Activated naive CD4-positive, alpha-beta T cell treated with anti-CD3 and anti-CD28 coated beads for 36 hours (primary cell): ENCODE data around the gene SEMA4D. TPM values are rescaled to one million over a fixed set of nuclear protein-coding genes. Genes with fewer than 3 reads are reported as not detected.

Source experiments
- CTCF ChIA-PET: fragments of 350-600 bp; sonication (Branson Sonifier 250); formaldehyde crosslinking; loops from one replicate; lab custom pipeline; 2021; ENCODE audit warnings: antibody characterized with exemption; lab: Charles Lee
- DNase-seq: peaks from one replicate; pipeline ENCODE4 v3.0.0-alpha.2; 2020
- H3K27ac Mint-ChIP-seq: one replicate; pipeline ENCODE4 v1.8.0; 2021; ENCODE audit warnings: mild to moderate bottlenecking, mixed read lengths
- H3K27me3 Mint-ChIP-seq: one replicate; pipeline ENCODE4 v1.8.0; 2021; ENCODE audit warnings: low read depth, mixed read lengths
- H3K36me3 Mint-ChIP-seq: one replicate; pipeline ENCODE4 v1.8.0; 2021; ENCODE audit warnings: low read depth, mixed read lengths
- H3K4me1 Mint-ChIP-seq: one replicate; pipeline ENCODE4 v1.8.0; 2021; ENCODE audit warnings: low read depth, mixed read lengths
- H3K4me3 Mint-ChIP-seq: one replicate; pipeline ENCODE4 v1.8.0; 2021; ENCODE audit warnings: mild to moderate bottlenecking, moderate library complexity, mixed read lengths
- H3K9me3 Mint-ChIP-seq: one replicate; pipeline ENCODE4 v1.8.0; 2021; ENCODE audit warnings: mixed read lengths
- intact Hi-C: fragments of 100-400 bp; cut with micrococcal nuclease; formaldehyde crosslinking; loops from one replicate; pipeline ENCODE4 v1.15.1; 2023
- total RNA-seq, 2 experiments: library from RNA; stranded (reverse); gene quantifications; one replicate each; pipeline ENCODE4 v1.2.3, GENCODE V29; 2021

SEMA4D gene
- total RNA-seq, 2 experiments from 2014 or later: 156 to 160 TPM

DNA sequence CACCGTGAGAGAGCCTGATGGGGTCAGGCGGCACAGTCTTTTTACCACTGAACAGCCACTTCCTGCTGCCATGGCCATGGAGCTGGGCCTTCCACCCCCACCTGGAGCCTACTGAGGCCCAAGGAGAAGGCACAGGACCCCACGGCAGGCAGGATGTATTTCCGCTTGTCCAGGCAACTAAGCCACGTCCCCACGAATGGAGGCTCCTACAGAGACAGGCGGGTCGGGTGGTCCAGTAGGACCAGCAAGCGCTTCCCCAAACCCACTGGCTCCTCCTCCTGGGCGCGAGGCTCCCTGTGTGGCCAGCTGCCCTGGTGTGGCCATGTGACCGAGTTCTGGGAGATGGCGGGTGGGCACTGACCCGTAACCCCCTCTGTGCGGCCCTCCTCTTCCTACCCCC, 113.1 kb downstream of the SEMA4D start:
- no peak overlapping the region for H3K4me3 Mint-ChIP-seq
- no peaks in the 10 kb centered on the region for H3K27me3 Mint-ChIP-seq
- H3K36me3 Mint-ChIP-seq: peaks cover 63% of the 10 kb centered on the region
- peak overlapping the region; percentile 36 for H3K27ac Mint-ChIP-seq
- peaks cover 42% of the 10 kb centered on the region for H3K4me1 Mint-ChIP-seq
- CTCF ChIA-PET: interaction anchor here (1.4 kb wide), 1 partner anchor 164 kb away, joined by 4 read pairs; no protein-coding TSS in a partner anchor
- intact Hi-C loops: no loop called here
- DNase-seq: no peak
- H3K9me3 Mint-ChIP-seq: no peaks in the 10 kb centered on the region

DNA sequence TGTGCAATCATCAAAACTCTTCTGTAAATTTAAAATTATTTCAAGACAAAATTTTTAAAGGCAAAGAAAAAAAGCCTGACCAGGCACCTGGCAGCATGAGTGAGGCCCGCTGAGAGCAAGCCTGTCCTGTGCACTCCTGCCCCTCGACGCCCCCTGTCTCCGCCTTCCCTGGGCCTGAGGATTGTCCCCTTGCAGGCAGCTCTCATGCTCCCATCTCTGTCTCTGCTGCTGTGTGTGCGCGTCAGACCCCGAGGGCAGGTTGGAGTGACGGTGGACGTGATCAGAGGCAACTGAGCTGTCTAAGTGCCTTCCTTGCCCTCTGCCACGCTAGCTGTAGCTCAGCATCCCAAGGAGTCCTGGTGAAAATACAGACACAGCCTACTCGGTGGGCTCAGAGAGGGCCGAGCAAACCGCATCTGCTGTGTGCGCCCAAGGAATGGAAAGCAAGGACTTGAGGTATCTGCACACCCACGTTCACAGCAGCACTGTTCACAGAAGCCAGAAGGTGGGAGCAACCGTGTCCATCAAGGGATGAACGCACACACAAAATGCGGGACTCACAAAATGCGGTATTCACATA, 114.1 kb downstream of the SEMA4D start:
- peaks cover 50% of the 10 kb centered on the region for H3K4me1 Mint-ChIP-seq
- no peak overlapping the region for H3K4me3 Mint-ChIP-seq
- intact Hi-C loops: no loop called here

DNA sequence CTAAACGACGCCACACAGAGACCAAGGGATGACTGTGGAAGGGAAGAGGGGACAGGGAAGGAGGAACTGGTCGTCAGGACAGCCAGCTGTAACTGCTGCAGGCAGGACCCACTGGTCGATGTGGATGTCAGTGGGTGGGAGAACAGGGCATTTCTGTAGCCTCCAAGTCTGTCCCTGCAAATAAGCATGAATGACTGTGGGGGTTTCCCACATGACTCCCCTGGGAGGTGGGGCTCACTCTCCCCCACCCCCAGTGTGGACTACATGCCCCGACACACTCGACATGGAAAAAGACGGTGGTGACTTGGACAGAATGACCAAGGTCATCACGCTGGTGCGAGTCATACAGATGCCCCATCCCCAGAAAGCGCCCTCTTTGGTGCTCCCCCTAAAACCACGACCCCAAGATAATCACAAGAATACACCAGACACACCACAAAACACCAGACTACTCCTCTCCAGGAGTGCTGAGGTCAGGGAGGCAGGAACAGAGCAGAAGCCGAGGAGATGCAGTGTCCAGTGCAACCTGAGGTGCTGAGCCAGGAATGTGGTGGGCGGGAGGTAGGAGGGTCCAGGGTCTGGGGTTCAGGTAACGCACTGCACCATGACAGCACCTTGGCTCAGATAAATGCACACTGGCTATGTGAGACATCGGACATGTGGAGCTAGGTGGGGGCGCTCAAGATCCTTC, 114.7 kb downstream of the SEMA4D start:
- no peaks in the 10 kb centered on the region for H3K9me3 Mint-ChIP-seq
- H3K4me1 Mint-ChIP-seq: peaks cover 52% of the 10 kb centered on the region
- no peaks in the 10 kb centered on the region for H3K27me3 Mint-ChIP-seq
- intact Hi-C loops: no loop called here
- DNase-seq: no peak
- H3K4me3 Mint-ChIP-seq: no peak overlapping the region
- H3K27ac Mint-ChIP-seq: peak overlapping the region; percentile 19
- H3K36me3 Mint-ChIP-seq: peaks cover 67% of the 10 kb centered on the region
- CTCF ChIA-PET: interaction anchor here (1.4 kb wide), 1 partner anchor 166 kb away, joined by 4 read pairs; no protein-coding TSS in a partner anchor

More for the DNA sequence above, 114.1 kb downstream of the SEMA4D start:
- no peak for DNase-seq
- H3K9me3 Mint-ChIP-seq: no peaks in the 10 kb centered on the region
- CTCF ChIA-PET: interaction anchor here (1.4 kb wide), 1 partner anchor 165 kb away, joined by 4 read pairs; no protein-coding TSS in a partner anchor
- H3K27ac Mint-ChIP-seq: no peak overlapping the region
- H3K36me3 Mint-ChIP-seq: peaks cover 65% of the 10 kb centered on the region
- no peaks in the 10 kb centered on the region for H3K27me3 Mint-ChIP-seq

DNA sequence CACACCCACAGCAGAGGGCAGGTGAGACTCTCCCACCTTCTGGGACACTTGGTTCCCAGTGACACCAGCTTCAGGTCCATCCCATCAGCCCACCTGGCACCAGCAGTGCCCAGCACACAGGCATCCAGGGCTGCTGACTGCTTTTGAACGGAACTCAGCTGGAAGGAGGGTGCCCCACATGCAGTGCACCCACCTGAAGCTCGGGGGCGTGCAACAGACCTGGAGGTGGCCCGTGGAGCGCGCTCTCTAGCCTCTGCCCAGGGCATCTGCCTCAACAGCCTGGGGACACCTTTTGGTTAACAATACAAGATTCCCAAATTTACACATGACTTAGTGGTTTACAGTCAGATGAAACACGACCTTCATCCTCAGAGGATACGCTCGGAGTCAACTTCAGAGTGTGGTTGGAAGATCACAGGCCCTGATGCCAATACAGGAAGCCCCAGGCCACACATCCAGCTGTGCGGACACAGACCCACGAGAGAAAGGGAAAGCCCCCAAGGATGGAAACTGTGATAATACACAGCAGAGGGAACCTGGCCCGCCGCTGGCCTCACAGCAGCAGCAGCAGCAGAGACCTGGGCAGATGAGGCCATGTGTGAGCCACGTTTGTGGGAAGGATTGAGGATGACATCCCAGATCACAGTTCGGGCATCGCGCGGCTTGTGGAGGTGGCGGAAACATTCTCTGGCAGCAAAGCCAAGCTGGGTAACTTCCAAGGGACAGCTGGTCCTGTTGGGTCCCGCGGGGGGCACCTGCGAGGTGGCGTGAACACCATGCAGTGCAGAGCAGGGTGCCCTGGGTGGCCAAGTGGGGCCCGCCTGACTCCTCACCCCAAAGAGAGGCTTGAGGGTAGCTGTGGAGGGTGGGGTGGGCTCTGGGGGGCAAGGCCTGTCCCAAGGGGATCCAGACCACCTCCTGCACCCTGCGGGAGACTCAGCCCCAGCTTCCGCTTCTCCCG, 115.6 kb downstream of the SEMA4D start:
- Mint-ChIP-seq H3K27ac (peak overlapping the region; percentile 81), H3K27me3 (no peaks in the 10 kb centered on the region), H3K9me3 (no peaks in the 10 kb centered on the region), H3K4me3 (no peak overlapping the region), H3K36me3 (peaks cover 67% of the 10 kb centered on the region), H3K4me1 (peaks cover 52% of the 10 kb centered on the region)
- CTCF ChIA-PET: interaction anchor here (1.4 kb wide), 1 partner anchor 166 kb away, joined by 6 read pairs; no protein-coding TSS in a partner anchor
- peak; percentile 37 for DNase-seq
- intact Hi-C loops: no loop called here

DNA sequence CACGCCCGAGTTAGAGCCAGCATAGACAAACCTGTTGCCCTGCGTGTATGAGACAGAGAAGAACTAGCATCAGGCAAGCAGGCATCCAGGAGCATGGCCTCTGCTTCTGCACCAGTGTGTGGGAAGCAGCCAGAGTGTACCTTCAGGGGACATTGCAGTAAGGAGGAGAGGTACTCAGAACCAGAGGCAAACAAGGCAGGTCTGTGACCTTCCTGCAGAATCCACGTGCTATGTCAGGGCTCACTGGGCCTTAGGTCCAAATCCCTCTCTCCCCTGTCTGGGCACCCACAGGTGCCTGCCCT, 116.7 kb downstream of the SEMA4D start:
- H3K27ac Mint-ChIP-seq: peak overlapping the region; percentile 68
- CTCF ChIA-PET: interaction anchor here (1.4 kb wide), 1 partner anchor 168 kb away, joined by 6 read pairs; no protein-coding TSS in a partner anchor
- intact Hi-C loops: no loop called here
- H3K27me3 Mint-ChIP-seq: no peaks in the 10 kb centered on the region
- no peak overlapping the region for H3K4me3 Mint-ChIP-seq
- DNase-seq: no peak
- peaks cover 70% of the 10 kb centered on the region for H3K36me3 Mint-ChIP-seq
- peaks cover 58% of the 10 kb centered on the region for H3K4me1 Mint-ChIP-seq
- no peaks in the 10 kb centered on the region for H3K9me3 Mint-ChIP-seq

DNA sequence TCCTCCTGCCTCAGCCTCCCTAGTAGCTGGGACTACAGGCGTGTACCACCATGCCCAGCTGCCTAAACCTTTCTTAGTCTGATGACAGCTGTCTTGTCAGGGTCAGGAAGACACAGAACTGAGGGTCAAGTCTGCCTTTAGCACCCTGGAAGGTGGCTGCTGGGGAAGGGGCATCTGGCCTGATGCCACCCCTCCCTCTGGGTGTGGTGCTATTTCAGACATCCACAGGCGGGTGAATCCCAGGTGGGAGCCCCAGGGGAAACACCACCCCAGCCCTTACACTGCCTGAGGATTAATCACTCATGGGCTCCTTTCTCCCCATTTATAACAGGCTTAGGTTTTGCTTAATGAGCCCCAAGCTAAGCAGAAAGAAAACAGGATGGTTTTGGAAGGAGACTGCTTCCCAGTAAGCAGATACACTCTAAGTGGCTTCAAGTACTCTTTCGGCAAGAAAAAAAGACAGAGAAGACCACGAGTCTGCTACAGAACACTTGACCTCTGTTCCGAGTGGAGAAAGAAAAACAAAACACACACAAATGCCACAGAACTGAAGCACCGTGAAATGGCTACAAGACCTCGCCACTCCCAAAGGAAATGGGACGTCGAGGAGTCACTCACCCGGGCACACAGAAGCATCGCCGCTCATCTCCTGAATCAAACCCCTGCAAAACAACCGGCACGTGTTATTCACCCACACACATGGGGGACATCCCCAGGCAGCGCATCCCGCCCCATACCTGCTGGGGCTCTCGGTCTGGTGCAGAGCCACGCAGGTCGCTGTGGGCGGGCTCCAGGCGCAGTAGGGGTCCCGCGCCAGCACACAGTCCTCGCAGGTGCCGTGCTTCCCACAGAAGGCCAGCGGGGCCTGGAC, 117.2 kb downstream of the SEMA4D start:
- Mint-ChIP-seq H3K36me3 (peaks cover 66% of the 10 kb centered on the region), H3K4me3 (no peak overlapping the region), H3K27me3 (no peaks in the 10 kb centered on the region), H3K9me3 (no peaks in the 10 kb centered on the region), H3K27ac (peak overlapping the region; percentile 68), H3K4me1 (peaks cover 62% of the 10 kb centered on the region)
- DNase-seq: no peak
- CTCF ChIA-PET: interaction anchor here (1.6 kb wide), 1 partner anchor 168 kb away, joined by 7 read pairs; no protein-coding TSS in a partner anchor
- intact Hi-C loops: no loop called here

DNA sequence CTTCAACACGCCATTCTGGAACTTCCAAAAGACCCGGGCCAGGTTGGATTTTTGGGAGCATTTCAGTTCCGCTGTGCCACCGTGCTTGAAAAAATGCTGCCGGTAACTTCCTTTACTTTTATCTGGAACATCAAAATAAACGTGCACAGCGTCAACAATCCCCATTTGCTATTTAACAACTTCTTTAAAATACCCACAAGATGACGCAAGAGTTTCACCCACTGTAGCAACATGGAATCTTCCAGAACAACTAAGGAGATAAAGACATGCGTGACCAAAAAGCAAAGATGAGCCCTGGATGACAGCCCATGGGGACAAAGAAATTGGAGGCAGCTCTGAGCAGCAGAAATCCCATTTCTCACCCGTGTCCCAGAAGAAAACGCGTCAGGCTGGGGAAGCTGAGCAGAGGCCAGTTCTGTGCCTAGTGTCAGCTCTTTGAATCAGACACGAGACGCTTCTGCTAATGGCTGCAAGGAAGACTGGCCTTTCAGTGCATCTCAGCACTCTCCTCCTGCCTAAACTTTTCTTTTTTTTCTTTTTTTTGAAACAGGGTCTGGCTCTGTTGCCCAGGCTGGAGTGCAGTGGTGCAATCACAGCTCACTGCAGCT, 118.3 kb downstream of the SEMA4D start:
- H3K27ac Mint-ChIP-seq: peak overlapping the region; percentile 68
- peaks cover 60% of the 10 kb centered on the region for H3K36me3 Mint-ChIP-seq
- no peak overlapping the region for H3K4me3 Mint-ChIP-seq
- no peaks in the 10 kb centered on the region for H3K9me3 Mint-ChIP-seq
- no peak for DNase-seq
- CTCF ChIA-PET: interaction anchor here (1.6 kb wide), 1 partner anchor 169 kb away, joined by 7 read pairs; no protein-coding TSS in a partner anchor
- H3K27me3 Mint-ChIP-seq: no peaks in the 10 kb centered on the region
- peaks cover 65% of the 10 kb centered on the region for H3K4me1 Mint-ChIP-seq
- intact Hi-C loops: no loop called here

DNA sequence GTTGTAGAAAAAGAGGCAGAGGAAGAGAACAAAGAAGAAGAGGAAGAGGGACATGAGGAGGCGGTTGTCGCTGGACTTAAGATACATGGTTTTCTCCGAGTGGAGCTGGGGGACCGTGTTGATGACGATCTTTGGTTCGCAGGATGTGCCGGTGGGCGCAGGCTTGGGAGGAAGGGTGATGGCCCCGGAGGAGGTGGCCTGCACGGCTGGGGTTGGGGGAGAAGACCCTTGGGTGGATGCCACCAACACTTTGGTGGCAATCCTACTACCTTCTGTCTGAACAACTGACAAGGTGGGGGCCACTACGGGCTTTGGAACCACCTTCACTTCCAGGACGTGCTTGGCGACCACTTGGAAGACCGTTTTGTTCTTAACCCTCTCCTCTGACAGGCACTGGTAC, 118.9 kb downstream of the SEMA4D start:
- peak overlapping the region; percentile 68 for H3K27ac Mint-ChIP-seq
- CTCF ChIA-PET: interaction anchor here (0.6 to 1.6 kb wide), 2 partner anchors 109 to 170 kb away, joined by 4 to 7 read pairs; no protein-coding TSS in a partner anchor
- H3K27me3 Mint-ChIP-seq: no peaks in the 10 kb centered on the region
- intact Hi-C loops: no loop called here
- H3K4me1 Mint-ChIP-seq: peaks cover 62% of the 10 kb centered on the region
- H3K9me3 Mint-ChIP-seq: no peaks in the 10 kb centered on the region
- H3K4me3 Mint-ChIP-seq: no peak overlapping the region
- H3K36me3 Mint-ChIP-seq: peaks cover 55% of the 10 kb centered on the region
- DNase-seq: no peak

DNA sequence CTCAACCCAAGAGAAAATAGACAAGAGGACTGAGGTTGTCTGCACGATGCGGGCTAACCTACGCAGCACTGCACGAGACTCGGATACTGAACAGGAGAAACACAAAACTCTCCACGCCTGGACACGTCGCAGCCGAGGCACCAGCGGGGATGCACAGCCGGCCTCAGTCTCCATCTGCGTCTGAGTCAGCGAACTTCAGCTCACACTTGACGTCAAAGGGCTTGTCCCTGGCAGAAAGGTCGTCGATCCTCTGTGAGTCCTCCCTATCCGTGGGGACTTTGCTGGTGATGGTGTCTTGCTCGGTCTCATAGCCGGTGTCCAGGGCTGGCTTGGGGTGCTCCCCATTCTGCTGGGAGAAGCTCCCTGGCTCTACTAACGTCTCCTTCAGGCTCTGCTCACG, 119.4 kb downstream of the SEMA4D start:
- no peak for DNase-seq
- Mint-ChIP-seq H3K36me3 (peaks cover 52% of the 10 kb centered on the region), H3K4me3 (no peak overlapping the region), H3K9me3 (no peaks in the 10 kb centered on the region), H3K27ac (peak overlapping the region; percentile 68), H3K27me3 (no peaks in the 10 kb centered on the region), H3K4me1 (peaks cover 58% of the 10 kb centered on the region)
- CTCF ChIA-PET: interaction anchor here (0.6 kb wide), 1 partner anchor 110 kb away, joined by 4 read pairs; no protein-coding TSS in a partner anchor
- intact Hi-C loops: no loop called here

DNA sequence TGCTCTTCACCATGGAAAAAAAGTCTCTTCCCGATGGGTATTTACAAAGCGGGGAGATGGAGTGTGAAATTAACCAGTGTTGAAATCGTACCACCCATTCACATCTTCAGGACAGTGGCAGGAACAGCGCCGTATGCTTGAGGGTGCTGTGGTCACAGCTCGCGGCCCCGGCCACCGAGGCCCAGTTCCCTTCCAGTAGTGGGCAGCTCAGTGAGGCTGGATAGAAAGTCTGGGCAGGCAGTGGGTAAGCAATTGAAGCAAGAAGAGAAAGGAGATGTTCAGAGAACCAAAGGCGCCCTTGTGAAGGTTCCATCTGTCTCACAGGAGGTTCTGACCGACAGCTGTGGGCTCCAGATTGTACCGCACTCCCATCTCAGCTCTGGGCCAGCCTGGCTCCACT, 120.5 kb downstream of the SEMA4D start:
- Mint-ChIP-seq H3K27me3 (no peaks in the 10 kb centered on the region), H3K4me1 (peaks cover 49% of the 10 kb centered on the region), H3K4me3 (no peak overlapping the region), H3K27ac (peak overlapping the region; percentile 30), H3K9me3 (no peaks in the 10 kb centered on the region), H3K36me3 (peaks cover 43% of the 10 kb centered on the region)
- CTCF ChIA-PET: interaction anchor here (0.9 to 1.2 kb wide), 2 partner anchors 20 to 171 kb away, joined by 3 to 5 read pairs; no protein-coding TSS in a partner anchor
- intact Hi-C loops: no loop called here
- no peak for DNase-seq
